K562 (cell line): ENCODE results near the gene STAT6. TPM values are rescaled to one million over a fixed set of nuclear protein-coding genes. Genes with fewer than 3 reads are reported as not detected.
A peak's percentile ranks its signal among the peaks of the same experiment; 100 is the strongest.

Source experiments
- BCOR ChIP-seq: fragments of 450-650 bp; IDR thresholded peaks from 2 replicates; pipeline ENCODE4 v1.6.1; 2016
- CBX5 ChIP-seq: IDR thresholded peaks from 2 replicates; pipeline ENCODE4 v1.6.1; 2014; ENCODE audit warnings: low read depth, borderline replicate concordance
- GABPA ChIP-seq: fragments of 200-800 bp; sonication (Bioruptor generic); conservative IDR thresholded peaks from 2 replicates; pipeline ENCODE4 v1.6.1; 2016; ENCODE audit warnings: low read depth, missing genetic modification characterization, missing compliant biosample characterization
- PRPF4 ChIP-seq: fragments of 200-400 bp; formaldehyde crosslinking; IDR thresholded peaks from one replicate; pipeline ENCODE4 v1.6.1; 2017; ENCODE audit warnings: low read length, low read depth, mild to moderate bottlenecking; ENCODE audit not compliant: insufficient read depth, poor library complexity, severe bottlenecking
- TBL1XR1 ChIP-seq, 2 experiments: IDR thresholded peaks; 2 replicates each; pipeline ENCODE4 v1.6.1; 2012; ENCODE audit warnings: improper control_type of control experiment in 2 of 2, low read length in 2 of 2, mild to moderate bottlenecking in 1 of 2
- ZFX ChIP-seq: sonication (generic); formaldehyde crosslinking; IDR thresholded peaks from 2 replicates; pipeline ENCODE4 v1.8.0; 2022; ENCODE audit warnings: mild to moderate bottlenecking, missing genetic modification reagents, moderate library complexity
- polyA plus RNA-seq, 8 experiments: library from polyadenylated mRNA; depleted of rRNA in 4 of 8; stranded (reverse) in 5 of 8; unstranded in 3 of 8; fragments of >200 nt; fragmentation: Nextera tagmentation in 2 of 8; fragmentation: Illumina TruSeq in 1 of 8; extraction: Ambion mirVana in 2 of 8; extraction: Trizol in 1 of 8; gene quantifications; 2 replicates each; pipeline versions ENCODE4 v1.2.1 to v1.2.3, GENCODE V29; 2011 to 2014; ENCODE audit warnings: inconsistent platforms in 1 of 8, missing spikeins in 1 of 8
- total RNA-seq, 7 experiments: library from RNA; depleted of rRNA in 6 of 7; stranded (reverse); fragments of >200 nt in 6 of 7; fragmentation: Illumina TruSeq in 2 of 7; extraction: Trizol in 2 of 7; gene quantifications; 2 replicates each; pipeline versions ENCODE4 v1.2.1 to v1.2.3, GENCODE V29; 2011 to 2021; ENCODE audit warnings: low replicate concordance in 1 of 7
- TF ChIP-seq, protein P1 (sequence below): fragments of 450-650 bp; IDR thresholded peaks from 2 replicates; pipeline ENCODE4 v1.6.1; 2018; ENCODE audit not compliant: partially characterized antibody
- TF ChIP-seq, protein P2 (sequence below): fragments of 200-800 bp; sonication (Bioruptor generic); IDR thresholded peaks from 2 replicates; pipeline ENCODE4 v1.6.1; 2017; ENCODE audit warnings: missing genetic modification characterization, missing compliant biosample characterization
- TF ChIP-seq, protein P3 (sequence below): IDR thresholded peaks from 3 replicates; pipeline ENCODE4 v1.6.1; 2011; ENCODE audit warnings: borderline replicate concordance, mild to moderate bottlenecking, moderate library complexity; ENCODE audit not compliant: insufficient read length; ENCODE audit errors: extremely low read depth

STAT6 gene
- total and polyA plus RNA-seq, 9 of the 15 experiments (the other 6 are each of a cell fraction or from before 2014, with no cell fraction given), result 2.4 to 49.5 (median 26.5) TPM

DNA sequence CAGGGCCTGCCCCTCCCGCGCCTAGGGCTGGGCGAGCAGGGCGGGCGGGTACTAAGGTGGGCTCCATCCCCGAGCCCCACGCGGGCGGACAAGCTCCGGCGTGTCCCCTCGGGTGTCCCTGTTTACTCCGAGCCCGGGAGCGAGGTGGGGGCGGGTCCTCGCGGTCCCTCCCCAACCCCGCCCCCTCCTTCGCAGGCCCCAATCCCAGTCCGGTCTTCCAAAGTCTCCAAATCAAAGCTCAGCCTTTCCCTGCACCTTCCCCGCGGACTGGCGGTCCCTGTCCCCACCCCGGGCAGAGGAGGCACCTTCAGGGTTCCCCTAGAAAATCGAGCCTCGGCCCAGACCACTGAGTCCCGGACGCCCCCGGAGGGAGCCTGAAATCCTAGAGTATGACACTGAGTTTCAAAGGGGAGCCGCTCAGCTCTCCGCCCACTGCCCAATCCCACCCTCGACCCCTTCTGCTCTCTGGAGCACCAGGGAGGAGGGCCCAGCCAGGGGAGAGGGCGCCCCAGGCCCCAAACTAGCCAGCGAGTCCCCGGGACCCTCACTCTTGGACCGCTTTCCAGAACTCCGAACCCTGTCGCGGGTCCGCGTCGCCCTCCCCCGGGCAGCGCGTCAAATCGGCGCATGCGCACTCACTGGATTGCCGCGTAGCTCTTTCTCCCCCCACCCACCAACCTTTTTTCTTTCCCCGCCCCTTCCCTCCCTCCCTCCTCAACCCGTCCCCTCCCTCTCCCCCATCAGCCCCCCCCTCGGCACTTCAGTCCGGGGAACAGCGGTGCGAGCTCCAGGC lies 16.8 kb upstream of the STAT6 start, which contains the start of gene LRP1 (continued):
- TF ChIP-seq CBX5, result no peak
- TF ChIP-seq GABPA, result no peak
- no peak for TF ChIP-seq TBL1XR1 (IDR thresholded peaks at IDR 0.05; ENCODE audit: low read length in 2 of 2)
- TF ChIP-seq, protein P1, sequence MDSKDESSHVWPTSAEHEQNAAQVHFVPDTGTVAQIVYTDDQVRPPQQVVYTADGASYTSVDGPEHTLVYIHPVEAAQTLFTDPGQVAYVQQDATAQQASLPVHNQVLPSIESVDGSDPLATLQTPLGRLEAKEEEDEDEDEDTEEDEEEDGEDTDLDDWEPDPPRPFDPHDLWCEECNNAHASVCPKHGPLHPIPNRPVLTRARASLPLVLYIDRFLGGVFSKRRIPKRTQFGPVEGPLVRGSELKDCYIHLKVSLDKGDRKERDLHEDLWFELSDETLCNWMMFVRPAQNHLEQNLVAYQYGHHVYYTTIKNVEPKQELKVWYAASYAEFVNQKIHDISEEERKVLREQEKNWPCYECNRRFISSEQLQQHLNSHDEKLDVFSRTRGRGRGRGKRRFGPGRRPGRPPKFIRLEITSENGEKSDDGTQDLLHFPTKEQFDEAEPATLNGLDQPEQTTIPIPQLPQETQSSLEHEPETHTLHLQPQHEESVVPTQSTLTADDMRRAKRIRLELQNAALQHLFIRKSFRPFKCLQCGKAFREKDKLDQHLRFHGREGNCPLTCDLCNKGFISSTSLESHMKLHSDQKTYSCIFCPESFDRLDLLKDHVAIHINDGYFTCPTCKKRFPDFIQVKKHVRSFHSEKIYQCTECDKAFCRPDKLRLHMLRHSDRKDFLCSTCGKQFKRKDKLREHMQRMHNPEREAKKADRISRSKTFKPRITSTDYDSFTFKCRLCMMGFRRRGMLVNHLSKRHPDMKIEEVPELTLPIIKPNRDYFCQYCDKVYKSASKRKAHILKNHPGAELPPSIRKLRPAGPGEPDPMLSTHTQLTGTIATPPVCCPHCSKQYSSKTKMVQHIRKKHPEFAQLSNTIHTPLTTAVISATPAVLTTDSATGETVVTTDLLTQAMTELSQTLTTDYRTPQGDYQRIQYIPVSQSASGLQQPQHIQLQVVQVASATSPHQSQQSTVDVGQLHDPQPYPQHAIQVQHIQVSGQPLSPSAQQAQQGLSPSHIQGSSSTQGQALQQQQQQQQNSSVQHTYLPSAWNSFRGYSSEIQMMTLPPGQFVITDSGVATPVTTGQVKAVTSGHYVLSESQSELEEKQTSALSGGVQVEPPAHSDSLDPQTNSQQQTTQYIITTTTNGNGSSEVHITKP, result peak; percentile 91
- no peak for TF ChIP-seq PRPF4
- TF ChIP-seq, protein P2, sequence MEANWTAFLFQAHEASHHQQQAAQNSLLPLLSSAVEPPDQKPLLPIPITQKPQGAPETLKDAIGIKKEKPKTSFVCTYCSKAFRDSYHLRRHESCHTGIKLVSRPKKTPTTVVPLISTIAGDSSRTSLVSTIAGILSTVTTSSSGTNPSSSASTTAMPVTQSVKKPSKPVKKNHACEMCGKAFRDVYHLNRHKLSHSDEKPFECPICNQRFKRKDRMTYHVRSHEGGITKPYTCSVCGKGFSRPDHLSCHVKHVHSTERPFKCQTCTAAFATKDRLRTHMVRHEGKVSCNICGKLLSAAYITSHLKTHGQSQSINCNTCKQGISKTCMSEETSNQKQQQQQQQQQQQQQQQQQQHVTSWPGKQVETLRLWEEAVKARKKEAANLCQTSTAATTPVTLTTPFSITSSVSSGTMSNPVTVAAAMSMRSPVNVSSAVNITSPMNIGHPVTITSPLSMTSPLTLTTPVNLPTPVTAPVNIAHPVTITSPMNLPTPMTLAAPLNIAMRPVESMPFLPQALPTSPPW (CRISPR knock-in tag), result peak; percentile 90
- TF ChIP-seq, protein P3, sequence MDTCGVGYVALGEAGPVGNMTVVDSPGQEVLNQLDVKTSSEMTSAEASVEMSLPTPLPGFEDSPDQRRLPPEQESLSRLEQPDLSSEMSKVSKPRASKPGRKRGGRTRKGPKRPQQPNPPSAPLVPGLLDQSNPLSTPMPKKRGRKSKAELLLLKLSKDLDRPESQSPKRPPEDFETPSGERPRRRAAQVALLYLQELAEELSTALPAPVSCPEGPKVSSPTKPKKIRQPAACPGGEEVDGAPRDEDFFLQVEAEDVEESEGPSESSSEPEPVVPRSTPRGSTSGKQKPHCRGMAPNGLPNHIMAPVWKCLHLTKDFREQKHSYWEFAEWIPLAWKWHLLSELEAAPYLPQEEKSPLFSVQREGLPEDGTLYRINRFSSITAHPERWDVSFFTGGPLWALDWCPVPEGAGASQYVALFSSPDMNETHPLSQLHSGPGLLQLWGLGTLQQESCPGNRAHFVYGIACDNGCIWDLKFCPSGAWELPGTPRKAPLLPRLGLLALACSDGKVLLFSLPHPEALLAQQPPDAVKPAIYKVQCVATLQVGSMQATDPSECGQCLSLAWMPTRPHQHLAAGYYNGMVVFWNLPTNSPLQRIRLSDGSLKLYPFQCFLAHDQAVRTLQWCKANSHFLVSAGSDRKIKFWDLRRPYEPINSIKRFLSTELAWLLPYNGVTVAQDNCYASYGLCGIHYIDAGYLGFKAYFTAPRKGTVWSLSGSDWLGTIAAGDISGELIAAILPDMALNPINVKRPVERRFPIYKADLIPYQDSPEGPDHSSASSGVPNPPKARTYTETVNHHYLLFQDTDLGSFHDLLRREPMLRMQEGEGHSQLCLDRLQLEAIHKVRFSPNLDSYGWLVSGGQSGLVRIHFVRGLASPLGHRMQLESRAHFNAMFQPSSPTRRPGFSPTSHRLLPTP, result no peak
- peak; percentile 54; the same call in 1 of the 2 replicates for TF ChIP-seq ZFX (CRISPR knock-in tag)
- no peak for TF ChIP-seq BCOR
